Measurements from ENCODE around the gene RAB1B. TPM values are rescaled to one million over a fixed set of nuclear protein-coding genes. Genes with fewer than 3 reads are reported as not detected.

RAB1B gene
- total and polyA plus RNA-seq, 4 donors = 78.6 to 203 (median 168) TPM

GRCh38 chr11:66230156-66230555 lies 38.3 kb upstream of the RAB1B start:
- ATAC-seq (ENCODE audit: insufficient read depth, low FRiP score) = no peak
- Histone ChIP-seq H3K36me3 (ENCODE audit: control insufficient read depth in 4 of 4, insufficient read depth in 4 of 4, low read length in 4 of 4) (peaks cover 12 to 52% (median 25%) of the 10 kb centered on the region in 4 donors), H3K27ac (ENCODE audit: low read depth in 1 of 2, low read length in 1 of 2) (no peak overlapping the region)

GRCh38 chr11:66230978-66231377 lies 37.5 kb upstream of the RAB1B start:
- Histone ChIP-seq H3K4me1 (ENCODE audit: control insufficient read depth in 5 of 5, insufficient read depth in 5 of 5, low read length in 5 of 5) (no peaks in the 10 kb centered on the region), H3K36me3 (ENCODE audit: control insufficient read depth in 4 of 4, insufficient read depth in 4 of 4, low read length in 4 of 4) (peaks cover 12 to 59% (median 25%) of the 10 kb centered on the region in 4 donors), H3K4me3 (no peak overlapping the region), H3K9ac (ENCODE audit: insufficient read depth in 1 of 2, low read length in 2 of 2) (no peak overlapping the region), H3K9me3 (ENCODE audit: control insufficient read depth in 4 of 4, insufficient read depth in 3 of 4, low read length in 3 of 4) (no peaks in the 10 kb centered on the region), H3K27me3 (ENCODE audit: control insufficient read depth in 3 of 3, insufficient read depth in 3 of 3, low read length in 2 of 3) (no peaks in the 10 kb centered on the region), H3K27ac (ENCODE audit: low read depth in 1 of 2, low read length in 1 of 2) (no peak overlapping the region)
- no peak for ATAC-seq (ENCODE audit: insufficient read depth, low FRiP score)
- DNase-seq = no peak
- TF ChIP-seq CTCF (IDR thresholded peaks at IDR 0.05; ENCODE audit: control extremely low read depth, extremely low read depth) = no peak
- WGBS, 2 donors = 94 to 96% methylated on average over 14 of the region's 14 CpGs

More at GRCh38 chr11:66230156-66230555, 38.3 kb upstream of the RAB1B start:
- TF ChIP-seq CTCF (IDR thresholded peaks at IDR 0.05; ENCODE audit: control extremely low read depth, extremely low read depth) = no peak
- DNase-seq = no peak
- H3K4me1 ChIP-seq (ENCODE audit: control insufficient read depth in 5 of 5, insufficient read depth in 5 of 5, low read length in 5 of 5) = no peaks in the 10 kb centered on the region
- H3K4me3 ChIP-seq = no peak overlapping the region
- WGBS, 2 donors = 89 to 93% methylated on average over 6 of the region's 6 CpGs
- no peak overlapping the region for H3K9ac ChIP-seq (ENCODE audit: insufficient read depth in 1 of 2, low read length in 2 of 2)
- no peaks in the 10 kb centered on the region for H3K27me3 ChIP-seq (ENCODE audit: control insufficient read depth in 3 of 3, insufficient read depth in 3 of 3, low read length in 2 of 3)
- H3K9me3 ChIP-seq (ENCODE audit: control insufficient read depth in 4 of 4, insufficient read depth in 3 of 4, low read length in 3 of 4) = no peaks in the 10 kb centered on the region

GRCh38 chr11:66231561-66231960 lies 36.9 kb upstream of the RAB1B start:
- ATAC-seq (ENCODE audit: insufficient read depth, low FRiP score) (no peak), DNase-seq (no peak)
- Histone ChIP-seq H3K4me3 (no peak overlapping the region), H3K27ac (ENCODE audit: low read depth in 1 of 2, low read length in 1 of 2) (no peak overlapping the region), H3K27me3 (ENCODE audit: control insufficient read depth in 3 of 3, insufficient read depth in 3 of 3, low read length in 2 of 3) (no peaks in the 10 kb centered on the region), H3K36me3 (ENCODE audit: control insufficient read depth in 4 of 4, insufficient read depth in 4 of 4, low read length in 4 of 4) (peaks cover 12 to 62% (median 24%) of the 10 kb centered on the region in 4 donors), H3K9me3 (ENCODE audit: control insufficient read depth in 4 of 4, insufficient read depth in 3 of 4, low read length in 3 of 4) (no peaks in the 10 kb centered on the region), H3K9ac (ENCODE audit: insufficient read depth in 1 of 2, low read length in 2 of 2) (no peak overlapping the region), H3K4me1 (ENCODE audit: control insufficient read depth in 5 of 5, insufficient read depth in 5 of 5, low read length in 5 of 5) (no peaks in the 10 kb centered on the region)
- WGBS, 2 donors = 92 to 95% methylated on average over 7 of the region's 7 CpGs
- TF ChIP-seq CTCF (IDR thresholded peaks at IDR 0.05; ENCODE audit: control extremely low read depth, extremely low read depth) = no peak

GRCh38 chr11:66232769-66233168 lies 35.7 kb upstream of the RAB1B start:
- Histone ChIP-seq H3K4me1 (ENCODE audit: control insufficient read depth in 5 of 5, insufficient read depth in 5 of 5, low read length in 5 of 5) (no peaks in the 10 kb centered on the region), H3K4me3 (no peak overlapping the region), H3K27ac (ENCODE audit: low read depth in 1 of 2, low read length in 1 of 2) (no peak overlapping the region), H3K36me3 (ENCODE audit: control insufficient read depth in 4 of 4, insufficient read depth in 4 of 4, low read length in 4 of 4) (peaks cover 12 to 65% (median 22%) of the 10 kb centered on the region in 4 donors), H3K27me3 (ENCODE audit: control insufficient read depth in 3 of 3, insufficient read depth in 3 of 3, low read length in 2 of 3) (no peaks in the 10 kb centered on the region), H3K9me3 (ENCODE audit: control insufficient read depth in 4 of 4, insufficient read depth in 3 of 4, low read length in 3 of 4) (no peaks in the 10 kb centered on the region), H3K9ac (ENCODE audit: insufficient read depth in 1 of 2, low read length in 2 of 2) (no peak overlapping the region)
- DNase-seq (no peak), ATAC-seq (ENCODE audit: insufficient read depth, low FRiP score) (no peak)
- TF ChIP-seq CTCF (IDR thresholded peaks at IDR 0.05; ENCODE audit: control extremely low read depth, extremely low read depth) = no peak
- WGBS, 2 donors = 92 to 97% methylated on average over 11 of the region's 11 CpGs
